GM23248 (cell line): ENCODE results near the gene CD164L2. TPM values are rescaled to one million over a fixed set of nuclear protein-coding genes. Genes with fewer than 3 reads are reported as not detected.

Experiments
- DNase-seq: peaks from one replicate; pipeline ENCODE4 v3.0.0-alpha.2; 2015
- H2AFZ ChIP-seq: fragments of 200-600 bp; sonication (generic); 2 replicates; pipeline ENCODE4 v1.6.1; 2016; ENCODE audit warnings: antibody characterized with exemption
- H3F3A ChIP-seq: fragments of 200-600 bp; sonication (generic); 2 replicates; pipeline ENCODE4 v1.6.1; 2016; ENCODE audit warnings: mild to moderate bottlenecking, antibody characterized with exemption, mixed run types; ENCODE audit not compliant: insufficient read depth
- H3K27ac ChIP-seq: fragments of 200-600 bp; sonication (generic); 2 replicates; pipeline ENCODE4 v1.5.1; 2016; ENCODE audit warnings: mild to moderate bottlenecking
- H3K27me3 ChIP-seq: fragments of 200-600 bp; sonication (generic); replicated peaks from 2 replicates; pipeline ENCODE4 v1.6.1; 2016; ENCODE audit warnings: mild to moderate bottlenecking; ENCODE audit not compliant: insufficient read depth
- H3K36me3 ChIP-seq: fragments of 200-600 bp; sonication (generic); 2 replicates; pipeline ENCODE4 v1.6.1; 2016; ENCODE audit warnings: low read depth, mild to moderate bottlenecking
- H3K4me1 ChIP-seq: fragments of 200-600 bp; sonication (generic); 2 replicates; pipeline ENCODE4 v1.6.1; 2016; ENCODE audit warnings: mild to moderate bottlenecking; ENCODE audit not compliant: insufficient read depth
- H3K4me2 ChIP-seq: fragments of 200-600 bp; sonication (generic); one replicate; pipeline ENCODE4 v1.6.1; 2016; ENCODE audit warnings: mild to moderate bottlenecking; ENCODE audit not compliant: unreplicated experiment
- H3K4me3 ChIP-seq: fragments of 200-600 bp; sonication (generic); 2 replicates; pipeline ENCODE4 v1.5.1; 2016; ENCODE audit warnings: mild to moderate bottlenecking
- H3K79me2 ChIP-seq: fragments of 200-600 bp; sonication (generic); 2 replicates; pipeline ENCODE4 v1.6.1; 2016; ENCODE audit warnings: mild to moderate bottlenecking; ENCODE audit not compliant: insufficient read depth
- H3K9ac ChIP-seq: fragments of 200-600 bp; sonication (generic); 2 replicates; pipeline ENCODE4 v1.6.1; 2016; ENCODE audit warnings: mild to moderate bottlenecking
- H3K9me2 ChIP-seq: fragments of 200-600 bp; sonication (generic); 2 replicates; pipeline ENCODE4 v1.6.1; 2016; ENCODE audit warnings: mixed run types, mild to moderate bottlenecking, moderate library complexity; ENCODE audit not compliant: insufficient read depth
- H3K9me3 ChIP-seq: fragments of 200-600 bp; sonication (generic); one replicate; pipeline ENCODE4 v1.6.1; 2017; ENCODE audit warnings: low read depth
- H4K20me1 ChIP-seq: fragments of 200-600 bp; sonication (generic); 2 replicates; pipeline ENCODE4 v1.6.0; 2016; ENCODE audit not compliant: insufficient read depth
- EZH2 ChIP-seq: fragments of 200-600 bp; sonication (generic); IDR thresholded peaks from 2 replicates; pipeline ENCODE4 v1.6.1; 2018; ENCODE audit warnings: antibody characterized with exemption, mild to moderate bottlenecking; ENCODE audit not compliant: insufficient read depth, poor library complexity, severe bottlenecking
- EZH2phosphoT487 ChIP-seq: fragments of 200-600 bp; sonication (generic); IDR thresholded peaks from 2 replicates; pipeline ENCODE4 v1.6.1; 2018; ENCODE audit warnings: antibody characterized with exemption, moderate library complexity, mild to moderate bottlenecking, low read depth; ENCODE audit not compliant: insufficient read depth
- WGBS, 2 experiments: methylation state at CpG; one replicate each; pipeline ENCODE4 v1.1.6; 2015 to 2017; ENCODE audit warnings: low lambda C conversion rate in 2 of 2, low coverage in 1 of 2; ENCODE audit errors: missing lambda C conversion rate in 2 of 2; 5-methylcytosine and 5-hydroxymethylcytosine counted together
- in situ Hi-C: fragments of 300-500 bp; cut with MboI; formaldehyde crosslinking; loops from 2 replicates; pipeline ENCODE4 v1.15.0; 2020
- polyA plus RNA-seq: library from polyadenylated mRNA; unstranded; fragments of >200 nt; fragmentation: Nextera tagmentation; extraction: Ambion mirVana; gene quantifications from 2 replicates; pipeline ENCODE4 v1.2.1, GENCODE V29; 2016
- total RNA-seq: library from RNA; depleted of rRNA; stranded (reverse); fragments of >200 nt; shearing (Covaris generic); gene quantifications from 2 replicates; pipeline ENCODE4 v1.2.3, GENCODE V29; 2014

CD164L2 gene
- total and polyA plus RNA-seq, 2 experiments from 2014 or later, result not detected

- Histone ChIP-seq H4K20me1 (no peaks in the 10 kb centered on the region), H3F3A (no peaks in the 10 kb centered on the region), H3K4me1 (no peaks in the 10 kb centered on the region), H2AFZ (no peak overlapping the region), H3K4me2 (no peak overlapping the region), H3K4me3 (no peak overlapping the region), H3K36me3 (no peaks in the 10 kb centered on the region), H3K27ac (no peak overlapping the region), H3K79me2 (no peaks in the 10 kb centered on the region), H3K27me3 (no peaks in the 10 kb centered on the region), H3K9me3 (no peaks in the 10 kb centered on the region), H3K9me2 (no peaks in the 10 kb centered on the region), H3K9ac (no peak overlapping the region)
- in situ Hi-C loops, result no loop called here
- WGBS, 2 experiments, result 85 to 89% methylated on average over 11 to 18 of the region's 18 CpGs
- no peak for DNase-seq
- no peak for TF ChIP-seq EZH2phosphoT487
- no peak for TF ChIP-seq EZH2
Observed at GRCh38 chr1:27381969-27382762, 967 bp downstream of the CD164L2 start.

- H3F3A ChIP-seq, result no peaks in the 10 kb centered on the region
- in situ Hi-C loops, result no loop called here
- TF ChIP-seq EZH2phosphoT487 (no peak), EZH2 (no peak)
- no peaks in the 10 kb centered on the region for H4K20me1 ChIP-seq
- H3K4me1 ChIP-seq, result no peaks in the 10 kb centered on the region
- no peak for DNase-seq
- H3K27ac ChIP-seq, result no peak overlapping the region
- H3K79me2 ChIP-seq, result no peaks in the 10 kb centered on the region
- H3K9me2 ChIP-seq, result no peaks in the 10 kb centered on the region
- H3K9me3 ChIP-seq, result no peaks in the 10 kb centered on the region
- no peak overlapping the region for H3K4me2 ChIP-seq
- 56 to 60% methylated on average over 12 of the region's 12 CpGs for WGBS, 2 experiments
- H3K9ac ChIP-seq, result no peak overlapping the region
- H3K36me3 ChIP-seq, result no peaks in the 10 kb centered on the region
- no peak overlapping the region for H3K4me3 ChIP-seq
- H2AFZ ChIP-seq, result no peak overlapping the region
- H3K27me3 ChIP-seq, result no peaks in the 10 kb centered on the region
Observed at GRCh38 chr1:27380766-27381733, 2.1 kb downstream of the CD164L2 start.

- Histone ChIP-seq H3K4me3 (no peak overlapping the region), H3K9me2 (no peaks in the 10 kb centered on the region), H3K4me2 (no peak overlapping the region), H3K4me1 (no peaks in the 10 kb centered on the region), H3K9me3 (no peaks in the 10 kb centered on the region), H2AFZ (no peak overlapping the region), H3K27me3 (no peaks in the 10 kb centered on the region), H3K9ac (no peak overlapping the region), H3F3A (no peaks in the 10 kb centered on the region), H4K20me1 (no peaks in the 10 kb centered on the region), H3K27ac (no peak overlapping the region), H3K36me3 (no peaks in the 10 kb centered on the region), H3K79me2 (no peaks in the 10 kb centered on the region)
- peak; percentile 50 for DNase-seq
- TF ChIP-seq EZH2 (no peak), EZH2phosphoT487 (no peak)
- in situ Hi-C loops, result no loop called here
- WGBS, 2 experiments, result 49 to 53% methylated on average over 4 of the region's 4 CpGs
Observed at GRCh38 chr1:27380224-27380623, 2.9 kb downstream of the CD164L2 start.

- no peak for TF ChIP-seq EZH2phosphoT487
- no peaks in the 10 kb centered on the region for H3K79me2 ChIP-seq
- H3K4me2 ChIP-seq, result no peak overlapping the region
- no peaks in the 10 kb centered on the region for H4K20me1 ChIP-seq
- no peak for DNase-seq
- no peaks in the 10 kb centered on the region for H3K9me3 ChIP-seq
- H3K4me3 ChIP-seq, result no peak overlapping the region
- no peak overlapping the region for H3K9ac ChIP-seq
- no peaks in the 10 kb centered on the region for H3F3A ChIP-seq
- no peaks in the 10 kb centered on the region for H3K36me3 ChIP-seq
- no peak overlapping the region for H2AFZ ChIP-seq
- no peaks in the 10 kb centered on the region for H3K27me3 ChIP-seq
- no peaks in the 10 kb centered on the region for H3K4me1 ChIP-seq
- in situ Hi-C loops, result no loop called here
- 50 to 56% methylated on average over 9 to 11 of the region's 11 CpGs for WGBS, 2 experiments
- no peaks in the 10 kb centered on the region for H3K9me2 ChIP-seq
- H3K27ac ChIP-seq, result no peak overlapping the region
Observed at GRCh38 chr1:27379564-27380122, 3.5 kb downstream of the CD164L2 start.
